HepG2 (cell line): ENCODE results near the gene DUS1L. TPM values are rescaled to one million over a fixed set of nuclear protein-coding genes. Genes with fewer than 3 reads are reported as not detected.

Experiments used
- GABPB1 ChIP-seq: IDR thresholded peaks from 2 replicates; pipeline ENCODE4 v1.6.1; 2016; ENCODE audit warnings: mild to moderate bottlenecking, missing genetic modification reagents, moderate library complexity, missing compliant biosample characterization
- IRF2 ChIP-seq: IDR thresholded peaks from 2 replicates; pipeline ENCODE4 v1.6.1; 2018; ENCODE audit warnings: missing genetic modification reagents, missing compliant biosample characterization
- JUND ChIP-seq: sonication (generic); formaldehyde crosslinking; IDR thresholded peaks from 2 replicates; pipeline ENCODE4 v1.8.0; 2022; ENCODE audit warnings: mild to moderate bottlenecking, missing genetic modification reagents
- KMT2B ChIP-seq: IDR thresholded peaks from 2 replicates; pipeline ENCODE4 v1.6.1; 2016; ENCODE audit warnings: missing genetic modification reagents, missing compliant biosample characterization
- MAFF ChIP-seq: IDR thresholded peaks from 2 replicates; pipeline ENCODE4 v1.6.1; 2011; ENCODE audit warnings: low read depth, low read length, improper control_type of control experiment
- MATR3 ChIP-seq: sonication (generic); formaldehyde crosslinking; IDR thresholded peaks from 2 replicates; pipeline ENCODE4 v1.4.0; 2020; ENCODE audit warnings: missing genetic modification reagents
- MBNL3 ChIP-seq: fragments of 250-450 bp; sonication (Bioruptor Pico); conservative IDR thresholded peaks from 2 replicates; pipeline ENCODE4 v1.8.0; 2022; ENCODE audit warnings: mild to moderate bottlenecking, inconsistent platforms
- MIER2 ChIP-seq: IDR thresholded peaks from 2 replicates; pipeline ENCODE4 v1.6.1; 2016; ENCODE audit warnings: missing biosample characterization, missing genetic modification reagents
- NR1H2 ChIP-seq: sonication (generic); formaldehyde crosslinking; IDR thresholded peaks from 2 replicates; pipeline ENCODE4 v1.8.1; 2022; ENCODE audit warnings: low read depth, missing genetic modification reagents, borderline replicate concordance
- REXO4 ChIP-seq: sonication (generic); formaldehyde crosslinking; IDR thresholded peaks from 2 replicates; pipeline ENCODE4 v1.8.0; 2022; ENCODE audit warnings: missing genetic modification reagents, mild to moderate bottlenecking, borderline replicate concordance
- RXRB ChIP-seq: IDR thresholded peaks from 2 replicates; pipeline ENCODE4 v1.6.1; 2016; ENCODE audit warnings: borderline replicate concordance, missing genetic modification reagents, missing compliant biosample characterization
- SMYD3 ChIP-seq: sonication (generic); formaldehyde crosslinking; IDR thresholded peaks from 2 replicates; pipeline ENCODE4 v1.8.1; 2023; ENCODE audit warnings: mild to moderate bottlenecking, missing genetic modification reagents
- TEF ChIP-seq: sonication (generic); formaldehyde crosslinking; IDR thresholded peaks from 2 replicates; pipeline ENCODE4 v1.5.0; 2020; ENCODE audit warnings: missing genetic modification reagents
- ZBTB42 ChIP-seq: sonication (generic); formaldehyde crosslinking; IDR thresholded peaks from 2 replicates; pipeline ENCODE4 v1.5.0; 2020; ENCODE audit warnings: mild to moderate bottlenecking, missing genetic modification reagents
- ZHX2 ChIP-seq, 2 experiments: sonication (generic) in 1 of 2; formaldehyde crosslinking in 1 of 2; IDR thresholded peaks; 2 replicates each; pipeline versions ENCODE4 v1.6.1 to v1.9.0; 2014 to 2022; ENCODE audit warnings: antibody characterized with exemption in 1 of 2, borderline replicate concordance in 1 of 2, inconsistent platforms in 1 of 2, low read depth in 1 of 2, missing genetic modification reagents in 1 of 2
- ZNF17 ChIP-seq: sonication (generic); formaldehyde crosslinking; IDR thresholded peaks from 2 replicates; pipeline ENCODE4 v1.5.0; 2020; ENCODE audit warnings: mild to moderate bottlenecking, missing genetic modification reagents
- ZNF207 ChIP-seq: fragments of 450-650 bp; IDR thresholded peaks from 2 replicates; pipeline ENCODE4 v1.6.1; 2016; ENCODE audit warnings: antibody characterized with exemption, borderline replicate concordance
- ZNF235 ChIP-seq: sonication (generic); formaldehyde crosslinking; IDR thresholded peaks from 2 replicates; pipeline ENCODE4 v1.8.1; 2023; ENCODE audit warnings: mild to moderate bottlenecking, missing genetic modification reagents, borderline replicate concordance
- ZNF30 ChIP-seq: sonication (generic); formaldehyde crosslinking; IDR thresholded peaks from 2 replicates; pipeline ENCODE4 v1.5.0; 2020; ENCODE audit warnings: mild to moderate bottlenecking, missing genetic modification reagents
- ZNF331 ChIP-seq: sonication (generic); formaldehyde crosslinking; IDR thresholded peaks from 2 replicates; pipeline ENCODE4 v1.4.0; 2020; ENCODE audit warnings: missing genetic modification reagents
- ZNF782 ChIP-seq: sonication (generic); formaldehyde crosslinking; IDR thresholded peaks from 2 replicates; pipeline ENCODE4 v1.4.0; 2020; ENCODE audit warnings: missing genetic modification reagents, mild to moderate bottlenecking, borderline replicate concordance
- ZNF792 ChIP-seq: IDR thresholded peaks from 2 replicates; pipeline ENCODE4 v1.6.1; 2016
- ZNF816 ChIP-seq: sonication (generic); formaldehyde crosslinking; IDR thresholded peaks from 2 replicates; pipeline ENCODE4 v1.8.0; 2022; ENCODE audit warnings: missing genetic modification reagents, mild to moderate bottlenecking, borderline replicate concordance
- polyA plus RNA-seq, 8 experiments: library from polyadenylated mRNA; depleted of rRNA in 3 of 8; stranded (reverse) in 7 of 8; unstranded in 1 of 8; fragments of >200 nt; fragmentation: Illumina TruSeq in 4 of 8; extraction: Trizol in 4 of 8; gene quantifications; 2 replicates each; pipeline versions ENCODE4 v1.2.1 to v1.2.3, GENCODE V29; 2011 to 2016; ENCODE audit warnings: low read depth in 4 of 8, missing spikeins in 1 of 8, mixed read lengths in 1 of 8; ENCODE audit not compliant: insufficient read depth in 1 of 8
- total RNA-seq, 5 experiments: library from RNA; depleted of rRNA; stranded (reverse); fragments of >200 nt; fragmentation: Illumina TruSeq; extraction: Trizol; gene quantifications; 2 replicates each; pipeline ENCODE4 v1.2.3, GENCODE V29; 2016; ENCODE audit warnings: low read depth in 1 of 5

The DUS1L gene
- total and polyA plus RNA-seq, 2 of the 13 experiments (the other 11 are each of a cell fraction or from before 2014, with no cell fraction given), result 81.0 to 109 TPM

- TF ChIP-seq ZHX2 (IDR thresholded peaks at IDR 0.05; ENCODE audit: low read depth) (no peak), ZHX2 (CRISPR knock-in tag; IDR thresholded peaks at IDR 0.05; ENCODE audit: borderline replicate concordance) (no peak), IRF2 (no peak), TEF (no peak), ZNF782 (CRISPR knock-in tag) (peak; percentile 60; the same call in 1 of the 2 replicates), ZNF792 (CRISPR knock-in tag) (no peak), ZBTB42 (CRISPR knock-in tag) (no peak), RXRB (CRISPR knock-in tag) (no peak), MBNL3 (CRISPR knock-in tag) (no peak), REXO4 (CRISPR knock-in tag) (0 out of 2 replicates have a peak, but pooled peaks have one; percentile 12), MATR3 (CRISPR knock-in tag) (no peak), MAFF (no peak), KMT2B (no peak), MIER2 (CRISPR knock-in tag) (no peak), ZNF17 (no peak), ZNF30 (CRISPR knock-in tag) (no peak), SMYD3 (CRISPR knock-in tag) (peak; percentile 23; the same call in 1 of the 2 replicates), ZNF816 (CRISPR knock-in tag) (no peak), ZNF207 (no peak), NR1H2 (CRISPR knock-in tag) (no peak), JUND (CRISPR knock-in tag) (no peak), GABPB1 (CRISPR knock-in tag) (no peak), ZNF331 (CRISPR knock-in tag) (no peak), ZNF235 (CRISPR knock-in tag) (peak; percentile 61; the same call in 1 of the 2 replicates)
These were observed 10.6 kb upstream of the DUS1L start (continued) for GRCh38 chr17:82076018-82076784.
